WTC11 (cell line): ENCODE results near the gene MGAT3.

ENCODE experiments used
- CTCF ChIP-seq: fragments of 200-600 bp; IDR thresholded peaks from 2 replicates; pipeline ENCODE4 v1.8.0; 2022; ENCODE audit warnings: antibody characterized with exemption
- ESRRA ChIP-seq: sonication (generic); formaldehyde crosslinking; IDR thresholded peaks from 2 replicates; pipeline ENCODE4 v1.8.1; 2022; ENCODE audit warnings: mild to moderate bottlenecking, missing genetic modification reagents, borderline replicate concordance

GRCh38 chr22:39490135-39490798 lies 33.5 kb downstream of the MGAT3 start:
- TF ChIP-seq CTCF (no peak), ESRRA (CRISPR knock-in tag) (no peak)
